ENCODE data around the gene ARAP1. TPM values are rescaled to one million over a fixed set of nuclear protein-coding genes. Genes with fewer than 3 reads are reported as not detected.

ARAP1 gene
- total RNA-seq, 1 experiment from 2014 or later, result 151 TPM

DNA sequence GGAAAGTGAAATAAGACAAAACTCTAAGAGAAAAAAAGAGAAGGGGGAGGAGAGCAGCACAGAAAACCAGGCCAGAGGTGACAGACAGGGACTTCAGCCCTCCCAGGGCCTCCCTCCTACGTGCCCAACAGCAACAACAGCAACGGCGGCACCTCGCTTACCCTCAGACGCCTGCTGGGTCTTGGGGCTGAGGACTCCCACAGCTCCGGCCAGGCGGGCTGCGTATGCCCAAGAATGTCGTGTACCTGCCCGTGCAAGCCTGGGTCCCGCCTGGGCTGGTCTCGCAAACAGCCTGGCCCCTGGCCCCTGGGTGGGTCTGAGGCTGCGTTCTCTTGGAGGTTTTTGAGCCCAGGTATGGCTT is 30.5 kb downstream of the ARAP1 start:
- Histone ChIP-seq H3K36me3 (ENCODE audit: low read depth) (no peaks in the 10 kb centered on the region), H3F3A (ENCODE audit: insufficient read depth, low read depth) (no peaks in the 10 kb centered on the region; the same call in 1 of the 2 replicates), H3K27me3 (ENCODE audit: insufficient read depth, low read depth) (no peaks in the 10 kb centered on the region), H3K4me2 (peak overlapping the region; percentile 85), H3K4me3 (peak overlapping the region; percentile 59), H3K27ac (peak overlapping the region; percentile 45), H3K9me2 (ENCODE audit: insufficient read depth) (no peaks in the 10 kb centered on the region), H3K79me2 (ENCODE audit: low read depth) (peaks cover 61% of the 10 kb centered on the region), H3K4me1 (replicated peaks; ENCODE audit: insufficient read depth) (peaks cover 15% of the 10 kb centered on the region), H3K9me3 (ENCODE audit: insufficient read depth, low read depth) (no peaks in the 10 kb centered on the region), H2AFZ (peak overlapping the region; percentile 76), H4K20me1 (ENCODE audit: insufficient read depth) (peaks cover 11% of the 10 kb centered on the region)
- DNase-seq, result peak in 1 of 2 experiments; percentile 38
- POLR2A ChIA-PET (ENCODE audit: unreplicated experiment), result interaction anchor here (0.6 kb wide), 1 partner anchor 81 kb away, joined by 4 read pairs; no protein-coding TSS in a partner anchor
- no peak for TF ChIP-seq EZH2 (IDR thresholded peaks at IDR 0.05; ENCODE audit: low read depth)
- TF ChIP-seq, protein P1, sequence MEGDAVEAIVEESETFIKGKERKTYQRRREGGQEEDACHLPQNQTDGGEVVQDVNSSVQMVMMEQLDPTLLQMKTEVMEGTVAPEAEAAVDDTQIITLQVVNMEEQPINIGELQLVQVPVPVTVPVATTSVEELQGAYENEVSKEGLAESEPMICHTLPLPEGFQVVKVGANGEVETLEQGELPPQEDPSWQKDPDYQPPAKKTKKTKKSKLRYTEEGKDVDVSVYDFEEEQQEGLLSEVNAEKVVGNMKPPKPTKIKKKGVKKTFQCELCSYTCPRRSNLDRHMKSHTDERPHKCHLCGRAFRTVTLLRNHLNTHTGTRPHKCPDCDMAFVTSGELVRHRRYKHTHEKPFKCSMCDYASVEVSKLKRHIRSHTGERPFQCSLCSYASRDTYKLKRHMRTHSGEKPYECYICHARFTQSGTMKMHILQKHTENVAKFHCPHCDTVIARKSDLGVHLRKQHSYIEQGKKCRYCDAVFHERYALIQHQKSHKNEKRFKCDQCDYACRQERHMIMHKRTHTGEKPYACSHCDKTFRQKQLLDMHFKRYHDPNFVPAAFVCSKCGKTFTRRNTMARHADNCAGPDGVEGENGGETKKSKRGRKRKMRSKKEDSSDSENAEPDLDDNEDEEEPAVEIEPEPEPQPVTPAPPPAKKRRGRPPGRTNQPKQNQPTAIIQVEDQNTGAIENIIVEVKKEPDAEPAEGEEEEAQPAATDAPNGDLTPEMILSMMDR (conservative IDR thresholded peaks at IDR 0.05), result no peak
- CTCF ChIA-PET, result interaction anchor here (1.6 kb wide), 1 partner anchor 72 kb away, joined by 5 read pairs; the partner anchor contains the start of gene STARD10
- BruUV-seq (replicated peaks), result TSS peak; percentile 62
- intact Hi-C loops (cut with micrococcal nuclease; ENCODE audit: unreplicated experiment), result loop anchor here (1.0 kb wide), 1 partner anchor 73 kb away; the partner anchor contains the start of gene STARD10

DNA sequence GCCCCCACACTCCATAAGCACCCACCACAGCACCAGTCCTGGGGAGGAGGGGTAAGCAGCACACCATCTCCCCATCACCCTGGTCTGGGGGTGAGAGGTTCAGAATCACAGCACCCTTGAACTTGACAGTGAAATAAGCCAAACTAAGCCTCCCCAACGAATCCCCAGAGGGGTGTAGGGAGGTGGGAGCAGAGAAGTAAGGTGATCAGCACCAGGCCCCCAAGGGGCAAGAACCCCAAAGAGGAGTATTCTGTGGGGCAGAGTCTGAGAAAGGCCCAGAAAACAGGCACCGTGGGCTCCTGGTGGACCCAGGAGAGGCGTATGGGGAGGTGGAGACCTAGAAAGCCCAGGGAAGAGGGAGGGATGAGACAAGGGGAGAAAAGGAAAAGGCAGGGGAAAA is 30.9 kb downstream of the ARAP1 start:
- no TSS peak for BruUV-seq (replicated peaks)
- H2AFZ ChIP-seq, result no peak overlapping the region
- intact Hi-C loops (cut with micrococcal nuclease; ENCODE audit: unreplicated experiment), result no loop called here
- peaks cover 15% of the 10 kb centered on the region for H3K4me1 ChIP-seq (replicated peaks; ENCODE audit: insufficient read depth)
- no peaks in the 10 kb centered on the region for H3K9me3 ChIP-seq (ENCODE audit: insufficient read depth, low read depth)
- no peaks in the 10 kb centered on the region for H3K27me3 ChIP-seq (ENCODE audit: insufficient read depth, low read depth)
- H3K36me3 ChIP-seq (ENCODE audit: low read depth), result no peaks in the 10 kb centered on the region
- no peak for DNase-seq
- H3K4me2 ChIP-seq, result peak overlapping the region; percentile 85
- H3K27ac ChIP-seq, result no peak overlapping the region
- no peaks in the 10 kb centered on the region; the same call in 1 of the 2 replicates for H3F3A ChIP-seq (ENCODE audit: insufficient read depth, low read depth)
- CTCF ChIA-PET, result interaction anchor here (0.5 kb wide), 1 partner anchor 19 kb away, joined by 8 read pairs; no protein-coding TSS in a partner anchor
- TF ChIP-seq, protein P1 (conservative IDR thresholded peaks at IDR 0.05), result no peak
- TF ChIP-seq EZH2 (IDR thresholded peaks at IDR 0.05; ENCODE audit: low read depth), result no peak
- H3K79me2 ChIP-seq (ENCODE audit: low read depth), result peaks cover 61% of the 10 kb centered on the region
- no peaks in the 10 kb centered on the region for H3K9me2 ChIP-seq (ENCODE audit: insufficient read depth)
- peak overlapping the region; percentile 59; the same call in 1 of the 2 replicates for H3K4me3 ChIP-seq
- H4K20me1 ChIP-seq (ENCODE audit: insufficient read depth), result peaks cover 15% of the 10 kb centered on the region
- POLR2A ChIA-PET (ENCODE audit: unreplicated experiment), result no interaction called here

DNA sequence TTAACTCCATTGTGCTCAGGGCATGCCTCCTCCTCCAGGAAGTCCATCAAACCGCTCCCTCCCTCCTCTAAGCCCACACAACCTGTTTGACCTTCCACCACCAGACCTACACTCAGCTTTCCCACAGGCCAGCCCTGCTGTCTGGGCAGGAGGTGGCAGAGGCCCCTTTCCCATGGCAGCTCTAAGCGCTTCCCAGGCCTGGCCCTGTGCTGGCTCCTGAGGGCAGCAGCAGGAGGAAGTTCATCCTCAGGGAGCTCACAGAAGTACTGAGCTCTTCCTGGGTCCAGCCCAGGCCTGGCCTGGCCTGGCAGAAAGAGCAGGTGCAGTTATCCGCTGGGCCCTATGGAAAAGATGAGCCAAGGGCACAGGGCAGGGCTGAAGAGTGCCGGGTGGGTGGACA is 31.4 kb downstream of the ARAP1 start:
- ChIA-PET CTCF (interaction anchor here (0.5 kb wide), 1 partner anchor 18 kb away, joined by 8 read pairs; no protein-coding TSS in a partner anchor), POLR2A (ENCODE audit: unreplicated experiment) (no interaction called here)
- Histone ChIP-seq H3K9me3 (ENCODE audit: insufficient read depth, low read depth) (no peaks in the 10 kb centered on the region), H3K27me3 (ENCODE audit: insufficient read depth, low read depth) (no peaks in the 10 kb centered on the region), H3K36me3 (ENCODE audit: low read depth) (no peaks in the 10 kb centered on the region), H3K27ac (no peak overlapping the region), H3K4me3 (peak overlapping the region; percentile 59; the same call in 1 of the 2 replicates), H3K4me1 (replicated peaks; ENCODE audit: insufficient read depth) (peaks cover 15% of the 10 kb centered on the region), H3K9me2 (ENCODE audit: insufficient read depth) (no peaks in the 10 kb centered on the region), H4K20me1 (ENCODE audit: insufficient read depth) (peaks cover 18% of the 10 kb centered on the region), H3K79me2 (ENCODE audit: low read depth) (peaks cover 61% of the 10 kb centered on the region), H2AFZ (no peak overlapping the region), H3K4me2 (peak overlapping the region; percentile 85), H3F3A (ENCODE audit: insufficient read depth, low read depth) (no peaks in the 10 kb centered on the region; the same call in 1 of the 2 replicates)
- DNase-seq, result no peak
- no peak for TF ChIP-seq EZH2 (IDR thresholded peaks at IDR 0.05; ENCODE audit: low read depth)
- TF ChIP-seq, protein P1 (conservative IDR thresholded peaks at IDR 0.05), result no peak
- no TSS peak for BruUV-seq (replicated peaks)
- intact Hi-C loops (cut with micrococcal nuclease; ENCODE audit: unreplicated experiment), result no loop called here
